ENCODE data around the gene ADIG. TPM values are rescaled to one million over a fixed set of nuclear protein-coding genes. Genes with fewer than 3 reads are reported as not detected.

The ADIG gene
- total and polyA plus RNA-seq, 2 of the 8 experiments (the other 6 are each of a cell fraction or from before 2014, with no cell fraction given): not detected

DNA sequence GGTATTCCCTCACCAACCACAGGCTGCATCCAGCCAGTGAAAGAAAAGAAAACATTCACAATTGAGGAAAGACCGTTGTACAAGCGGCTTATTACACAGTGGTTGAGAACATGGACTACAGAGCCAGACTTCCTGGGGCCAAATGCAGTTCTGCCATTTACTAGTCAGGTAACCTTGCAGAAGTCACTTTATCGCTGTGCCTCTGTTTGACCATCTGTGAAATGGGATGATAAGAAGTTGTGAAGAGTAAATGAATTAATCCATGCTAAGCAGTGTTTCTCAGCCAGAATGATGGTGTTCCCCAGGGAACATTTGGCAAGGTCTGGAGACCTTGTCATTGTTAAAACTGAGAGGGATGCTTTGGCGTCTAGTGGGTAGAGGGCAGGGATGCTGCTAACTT is 35.5 kb downstream of the ADIG start (continued):
- TF ChIP-seq, protein P1, sequence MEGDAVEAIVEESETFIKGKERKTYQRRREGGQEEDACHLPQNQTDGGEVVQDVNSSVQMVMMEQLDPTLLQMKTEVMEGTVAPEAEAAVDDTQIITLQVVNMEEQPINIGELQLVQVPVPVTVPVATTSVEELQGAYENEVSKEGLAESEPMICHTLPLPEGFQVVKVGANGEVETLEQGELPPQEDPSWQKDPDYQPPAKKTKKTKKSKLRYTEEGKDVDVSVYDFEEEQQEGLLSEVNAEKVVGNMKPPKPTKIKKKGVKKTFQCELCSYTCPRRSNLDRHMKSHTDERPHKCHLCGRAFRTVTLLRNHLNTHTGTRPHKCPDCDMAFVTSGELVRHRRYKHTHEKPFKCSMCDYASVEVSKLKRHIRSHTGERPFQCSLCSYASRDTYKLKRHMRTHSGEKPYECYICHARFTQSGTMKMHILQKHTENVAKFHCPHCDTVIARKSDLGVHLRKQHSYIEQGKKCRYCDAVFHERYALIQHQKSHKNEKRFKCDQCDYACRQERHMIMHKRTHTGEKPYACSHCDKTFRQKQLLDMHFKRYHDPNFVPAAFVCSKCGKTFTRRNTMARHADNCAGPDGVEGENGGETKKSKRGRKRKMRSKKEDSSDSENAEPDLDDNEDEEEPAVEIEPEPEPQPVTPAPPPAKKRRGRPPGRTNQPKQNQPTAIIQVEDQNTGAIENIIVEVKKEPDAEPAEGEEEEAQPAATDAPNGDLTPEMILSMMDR (IDR thresholded peaks at IDR 0.05; ENCODE audit: control extremely low read depth in 1 of 3, insufficient read depth in 1 of 3, low read depth in 1 of 3, low read length in 3 of 3): no peak
- TF ChIP-seq ASH2L (IDR thresholded peaks at IDR 0.05; ENCODE audit: low read length): no peak
